Right atrium auricular region (tissue), 2 donors: ENCODE measurements around the gene ABHD17C. TPM values are rescaled to one million over a fixed set of nuclear protein-coding genes. Genes with fewer than 3 reads are reported as not detected.
"Not testable (repeated sequence)": the region's sequence is repeated elsewhere in the genome, so short reads cannot be mapped to it uniquely, and the experiment has no call there.

Source experiments
- DNase-seq: peaks from one replicate; pipeline ENCODE4 v3.0.0-alpha.2; 2019; ENCODE audit warnings: low spot score
- H3K27ac ChIP-seq, 2 donors: fragments of 200-600 bp; sonication (generic); 1 replicate in 1 of 2; 2 replicates in 1 of 2; pipeline ENCODE4 v1.5.1; 2016 to 2019
- H3K27me3 ChIP-seq, 2 donors: fragments of 200-600 bp; sonication (generic); one replicate each; pipeline versions ENCODE4 v1.5.1 to v1.6.0; 2017 to 2019
- H3K36me3 ChIP-seq: fragments of 200-600 bp; sonication (generic); one replicate; pipeline ENCODE4 v1.5.1; 2016
- H3K4me1 ChIP-seq, 2 donors: fragments of 200-600 bp; sonication (generic); one replicate each; pipeline versions ENCODE4 v1.5.1 to v1.6.0; 2017 to 2019
- H3K4me3 ChIP-seq, 2 donors: fragments of 200-600 bp; sonication (generic); 1 replicate in 1 of 2; 2 replicates in 1 of 2; pipeline ENCODE4 v1.5.1; 2017 to 2019; ENCODE audit warnings: mild to moderate bottlenecking in 1 of 2, moderate library complexity in 1 of 2
- H3K9me3 ChIP-seq, 2 donors: fragments of 200-600 bp; sonication (generic); one replicate each; pipeline ENCODE4 v1.5.1; 2019
- total RNA-seq, 2 donors: library from RNA; depleted of rRNA; stranded (reverse); fragments of >200 nt; gene quantifications; one replicate each; pipeline ENCODE4 v1.1.0, GENCODE V29; 2016
- TF ChIP-seq, protein P1 (sequence below), 2 donors: fragments of 200-600 bp; sonication (generic); IDR thresholded peaks; one replicate each; pipeline ENCODE4 v1.5.1; 2019; ENCODE audit warnings: antibody characterized with exemption in 2 of 2

Gene ABHD17C
- 1 to 10 TPM; 1.0 to 1.7 TPM for total RNA-seq

GRCh38 chr15:80695099-80695910 lies at the start of gene ABHD17C:
TSS of gene ABHD17C (plus strand) at chr15:80695310. CDS start at chr15:80695430, 120 bp downstream.
- TF ChIP-seq, protein P1, sequence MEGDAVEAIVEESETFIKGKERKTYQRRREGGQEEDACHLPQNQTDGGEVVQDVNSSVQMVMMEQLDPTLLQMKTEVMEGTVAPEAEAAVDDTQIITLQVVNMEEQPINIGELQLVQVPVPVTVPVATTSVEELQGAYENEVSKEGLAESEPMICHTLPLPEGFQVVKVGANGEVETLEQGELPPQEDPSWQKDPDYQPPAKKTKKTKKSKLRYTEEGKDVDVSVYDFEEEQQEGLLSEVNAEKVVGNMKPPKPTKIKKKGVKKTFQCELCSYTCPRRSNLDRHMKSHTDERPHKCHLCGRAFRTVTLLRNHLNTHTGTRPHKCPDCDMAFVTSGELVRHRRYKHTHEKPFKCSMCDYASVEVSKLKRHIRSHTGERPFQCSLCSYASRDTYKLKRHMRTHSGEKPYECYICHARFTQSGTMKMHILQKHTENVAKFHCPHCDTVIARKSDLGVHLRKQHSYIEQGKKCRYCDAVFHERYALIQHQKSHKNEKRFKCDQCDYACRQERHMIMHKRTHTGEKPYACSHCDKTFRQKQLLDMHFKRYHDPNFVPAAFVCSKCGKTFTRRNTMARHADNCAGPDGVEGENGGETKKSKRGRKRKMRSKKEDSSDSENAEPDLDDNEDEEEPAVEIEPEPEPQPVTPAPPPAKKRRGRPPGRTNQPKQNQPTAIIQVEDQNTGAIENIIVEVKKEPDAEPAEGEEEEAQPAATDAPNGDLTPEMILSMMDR (IDR thresholded peaks at IDR 0.05), result no peak
- Histone ChIP-seq H3K27me3 (no peaks in the 10 kb centered on the region), H3K4me3 (peak within 1 kb of the TSS; percentile 61 to 85), H3K27ac (peak within 1 kb of the TSS; percentile 77 to 84), H3K9me3 (no peaks in the 10 kb centered on the region), H3K4me1 (peaks cover 0 to 17% of the 10 kb centered on the region in 2 donors), H3K36me3 (no peaks in the 10 kb centered on the region)
- DNase-seq, result no peak

DNA sequence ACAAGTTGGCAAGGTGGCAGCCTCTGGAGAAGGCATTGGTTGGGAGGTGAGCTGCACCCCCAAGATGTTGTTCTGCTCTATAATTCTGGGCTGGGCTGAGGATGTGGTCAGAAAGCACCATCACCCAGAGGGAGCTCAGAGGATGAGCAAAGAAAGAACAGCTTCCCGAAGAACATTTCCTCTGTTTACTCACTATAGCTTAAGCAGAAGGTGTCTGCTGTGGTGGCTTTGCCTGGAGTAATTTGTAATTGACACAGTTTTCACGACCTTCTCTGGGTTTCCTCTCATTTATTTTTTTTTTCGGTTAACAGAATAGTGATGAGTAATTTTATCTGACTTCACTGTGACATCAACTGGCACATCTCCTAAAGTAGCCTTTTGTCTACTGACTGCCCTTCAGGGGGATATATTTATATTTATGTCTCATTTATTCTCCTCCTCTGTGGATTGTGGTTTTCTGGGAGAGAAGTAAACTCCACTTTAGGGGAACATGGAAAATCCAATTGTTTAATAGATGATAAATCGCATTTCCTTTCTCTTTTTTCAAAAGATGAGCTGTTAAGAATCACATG lies 49.5 kb upstream of the ABHD17C start:
- TF ChIP-seq, protein P1 (IDR thresholded peaks at IDR 0.05), result no peak
- no peaks in the 10 kb centered on the region for H3K27me3 ChIP-seq

DNA sequence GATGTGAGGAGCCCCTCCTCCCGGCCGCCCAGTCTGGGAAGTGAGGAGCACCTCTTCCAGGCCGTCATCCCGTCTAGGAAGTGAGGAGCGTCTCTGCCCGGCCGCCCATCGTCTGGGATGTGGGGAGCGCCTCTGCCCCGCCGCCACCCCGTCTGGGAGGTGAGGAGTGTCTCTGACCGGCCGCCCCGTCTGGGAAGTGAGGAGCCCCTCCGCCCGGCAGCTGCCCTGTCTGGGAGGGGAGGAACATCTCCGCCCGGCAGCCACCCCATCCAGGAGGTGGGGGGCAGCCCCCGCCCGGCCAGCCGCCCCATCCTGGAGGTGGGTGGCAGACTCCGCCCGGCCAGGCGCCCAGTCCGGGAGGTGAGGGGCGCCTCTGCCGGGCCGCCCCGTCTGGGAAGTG lies 47.7 kb upstream of the ABHD17C start:
- peaks cover 0 to 15% of the 10 kb centered on the region in 2 donors for H3K9me3 ChIP-seq
- not testable (repeated sequence) for H3K27ac ChIP-seq, DNase-seq, H3K4me3 ChIP-seq, H3K36me3 ChIP-seq, H3K4me1 ChIP-seq, H3K27me3 ChIP-seq

More for the DNA sequence above, 49.5 kb upstream of the ABHD17C start:
- Histone ChIP-seq H3K4me3 (no peak overlapping the region), H3K9me3 (peaks cover 0 to 4% of the 10 kb centered on the region in 2 donors), H3K36me3 (no peaks in the 10 kb centered on the region), H3K4me1 (no peaks in the 10 kb centered on the region), H3K27ac (no peak overlapping the region)
- no peak for DNase-seq

- no peak for DNase-seq
- H3K36me3 ChIP-seq, result no peaks in the 10 kb centered on the region
These were observed 40.8 kb upstream of the ABHD17C start for GRCh38 chr15:80654299-80654698.

DNA sequence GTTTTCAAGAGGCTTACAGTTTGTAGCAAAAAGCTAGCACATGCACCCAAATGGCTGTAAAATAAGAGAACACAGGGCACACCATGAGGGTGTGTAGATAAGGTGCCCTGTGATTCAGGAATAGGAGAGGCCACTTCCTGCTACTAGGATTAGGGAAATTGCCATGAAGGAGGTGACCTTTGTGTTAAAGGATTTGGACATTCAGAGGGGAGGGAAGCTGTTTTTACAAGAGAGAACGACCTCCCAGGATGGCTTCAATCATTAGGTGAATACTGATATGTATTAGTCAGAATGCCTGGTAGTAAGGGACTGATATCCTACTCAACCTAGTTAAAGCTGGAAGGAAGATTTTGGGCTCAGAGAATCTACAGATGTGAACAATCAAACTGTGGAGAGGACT lies 35.7 kb upstream of the ABHD17C start:
- Histone ChIP-seq H3K4me1 (no peaks in the 10 kb centered on the region), H3K9me3 (no peaks in the 10 kb centered on the region), H3K27ac (no peak overlapping the region), H3K36me3 (no peaks in the 10 kb centered on the region), H3K4me3 (no peak overlapping the region), H3K27me3 (no peaks in the 10 kb centered on the region)
- TF ChIP-seq, protein P1 (IDR thresholded peaks at IDR 0.05), result no peak
- no peak for DNase-seq

More at GRCh38 chr15:80654299-80654698, 40.8 kb upstream of the ABHD17C start:
- TF ChIP-seq, protein P1 (IDR thresholded peaks at IDR 0.05), result no peak
- Histone ChIP-seq H3K4me3 (no peak overlapping the region), H3K4me1 (no peaks in the 10 kb centered on the region), H3K27ac (no peak overlapping the region), H3K27me3 (no peaks in the 10 kb centered on the region), H3K9me3 (peaks cover 0 to 24% of the 10 kb centered on the region in 2 donors)

- Histone ChIP-seq H3K9me3 (no peaks in the 10 kb centered on the region), H3K4me1 (no peaks in the 10 kb centered on the region), H3K4me3 (no peak overlapping the region), H3K27ac (no peak overlapping the region), H3K27me3 (no peaks in the 10 kb centered on the region), H3K36me3 (no peaks in the 10 kb centered on the region)
- TF ChIP-seq, protein P1 (IDR thresholded peaks at IDR 0.05), result peak in 1 of 2 donors; percentile 16
- no peak for DNase-seq
These were observed 35.0 kb upstream of the ABHD17C start for GRCh38 chr15:80660119-80660518.
